Measurements from ENCODE around the gene CHSY1.

- TF ChIP-seq, protein P1, sequence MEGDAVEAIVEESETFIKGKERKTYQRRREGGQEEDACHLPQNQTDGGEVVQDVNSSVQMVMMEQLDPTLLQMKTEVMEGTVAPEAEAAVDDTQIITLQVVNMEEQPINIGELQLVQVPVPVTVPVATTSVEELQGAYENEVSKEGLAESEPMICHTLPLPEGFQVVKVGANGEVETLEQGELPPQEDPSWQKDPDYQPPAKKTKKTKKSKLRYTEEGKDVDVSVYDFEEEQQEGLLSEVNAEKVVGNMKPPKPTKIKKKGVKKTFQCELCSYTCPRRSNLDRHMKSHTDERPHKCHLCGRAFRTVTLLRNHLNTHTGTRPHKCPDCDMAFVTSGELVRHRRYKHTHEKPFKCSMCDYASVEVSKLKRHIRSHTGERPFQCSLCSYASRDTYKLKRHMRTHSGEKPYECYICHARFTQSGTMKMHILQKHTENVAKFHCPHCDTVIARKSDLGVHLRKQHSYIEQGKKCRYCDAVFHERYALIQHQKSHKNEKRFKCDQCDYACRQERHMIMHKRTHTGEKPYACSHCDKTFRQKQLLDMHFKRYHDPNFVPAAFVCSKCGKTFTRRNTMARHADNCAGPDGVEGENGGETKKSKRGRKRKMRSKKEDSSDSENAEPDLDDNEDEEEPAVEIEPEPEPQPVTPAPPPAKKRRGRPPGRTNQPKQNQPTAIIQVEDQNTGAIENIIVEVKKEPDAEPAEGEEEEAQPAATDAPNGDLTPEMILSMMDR (IDR thresholded peaks at IDR 0.05): no peak
- no peak for TF ChIP-seq POLR2A (IDR thresholded peaks at IDR 0.05)
Measured at GRCh38 chr15:101172501-101173071, 79.3 kb downstream of the CHSY1 start.
